Spinal cord (tissue), 10 donors: ENCODE results near the gene GPD1L. TPM values are rescaled to one million over a fixed set of nuclear protein-coding genes. Genes with fewer than 3 reads are reported as not detected.
"Not testable (repeated sequence)": the region's sequence is repeated elsewhere in the genome, so short reads cannot be mapped to it uniquely, and the experiment has no call there.

Experiments used
- DNase-seq, 6 donors: peaks; one replicate each; pipeline versions ENCODE4 v3.0.0 to v3.0.0-alpha.2; 2013 to 2015; ENCODE audit warnings: low spot score in 6 of 6, low read depth in 4 of 6
- H3K27ac ChIP-seq: one replicate; pipeline ENCODE4 v1.5.1; 2013; ENCODE audit warnings: low read depth, low read length, control low read depth
- H3K27me3 ChIP-seq: one replicate; pipeline ENCODE4 v1.6.1; 2013; ENCODE audit warnings: low read length; ENCODE audit not compliant: control insufficient read depth, insufficient read depth
- H3K36me3 ChIP-seq: one replicate; pipeline ENCODE4 v1.6.1; 2013; ENCODE audit warnings: low read length; ENCODE audit not compliant: control insufficient read depth, insufficient read depth
- H3K4me1 ChIP-seq: one replicate; pipeline ENCODE4 v1.6.1; 2013; ENCODE audit warnings: low read length; ENCODE audit not compliant: control insufficient read depth, insufficient read depth
- H3K4me3 ChIP-seq: one replicate; pipeline ENCODE4 v1.5.1; 2013; ENCODE audit warnings: low read depth, low read length, control low read depth
- H3K9me3 ChIP-seq: one replicate; pipeline ENCODE4 v1.6.1; 2013; ENCODE audit warnings: low read length; ENCODE audit not compliant: control insufficient read depth, insufficient read depth
- WGBS: methylation state at CpG from one replicate; pipeline ENCODE4 v1.1.5; 2013; ENCODE audit warnings: missing lambda C conversion rate; ENCODE audit not compliant: insufficient coverage; 5-methylcytosine and 5-hydroxymethylcytosine counted together
- polyA plus RNA-seq, 2 donors: library from polyadenylated mRNA; unstranded; fragments of 120-200 nt; gene quantifications; one replicate each; pipeline ENCODE4 v1.2.1, GENCODE V29; 2013; ENCODE audit not compliant: insufficient read length in 2 of 2
- total RNA-seq, 2 donors: library from RNA; depleted of rRNA in 1 of 2; stranded (reverse); fragments of 120-200 nt in 1 of 2; fragments of >200 nt in 1 of 2; gene quantifications; one replicate each; pipeline versions ENCODE4 v1.2.3 to v1.2.4, GENCODE V29; 2013 to 2014
- donor health status: healthy.

GPD1L gene
- total and polyA plus RNA-seq, 4 donors, result 40.0 to 73.1 (median 42.8) TPM

GRCh38 chr3:32186097-32186496 is 79.7 kb downstream of the GPD1L start:
- DNase-seq, result no peak
- no peaks in the 10 kb centered on the region for H3K36me3 ChIP-seq
- no peak overlapping the region for H3K27ac ChIP-seq
- H3K27me3 ChIP-seq, result no peaks in the 10 kb centered on the region
- H3K4me1 ChIP-seq, result no peaks in the 10 kb centered on the region
- H3K4me3 ChIP-seq, result no peak overlapping the region
- 43% methylated on average over 1 of the region's 4 CpGs for WGBS
- no peaks in the 10 kb centered on the region for H3K9me3 ChIP-seq

- no peaks in the 10 kb centered on the region for H3K36me3 ChIP-seq
- no peak overlapping the region for H3K27ac ChIP-seq
- 57% methylated on average over 1 of the region's 2 CpGs for WGBS
- no peaks in the 10 kb centered on the region for H3K27me3 ChIP-seq
- no peak overlapping the region for H3K4me3 ChIP-seq
- H3K9me3 ChIP-seq, result no peaks in the 10 kb centered on the region
- no peaks in the 10 kb centered on the region for H3K4me1 ChIP-seq
- no peak for DNase-seq
Measured at GRCh38 chr3:32186876-32187275, 80.5 kb downstream of the GPD1L start.

DNA sequence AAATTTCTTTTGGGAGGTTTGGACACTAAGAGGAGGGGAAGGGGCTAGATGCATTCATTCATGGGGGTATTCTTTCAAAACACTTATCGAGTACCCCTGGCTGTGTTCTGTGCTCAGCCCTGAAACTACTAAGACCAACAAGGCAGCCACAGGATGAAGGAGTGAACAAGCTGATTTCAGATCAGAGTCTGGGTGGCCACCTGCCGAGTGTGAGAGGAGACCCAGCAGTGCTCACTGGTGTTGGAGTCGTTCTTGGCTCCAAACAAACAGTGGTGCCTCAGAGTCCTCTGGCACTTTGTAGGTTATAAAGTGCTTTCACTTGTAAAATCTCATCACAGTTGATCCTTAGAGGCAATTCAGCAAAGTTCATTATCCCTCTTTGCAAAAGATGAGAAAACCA is 83.3 kb downstream of the GPD1L start:
- H3K27me3 ChIP-seq, result no peaks in the 10 kb centered on the region
- no peaks in the 10 kb centered on the region for H3K36me3 ChIP-seq
- DNase-seq, result peak in 1 of 6 donors; percentile 37
- H3K4me3 ChIP-seq, result no peak overlapping the region
- no peak overlapping the region for H3K27ac ChIP-seq
- H3K4me1 ChIP-seq, result no peaks in the 10 kb centered on the region
- no peaks in the 10 kb centered on the region for H3K9me3 ChIP-seq
- WGBS, result 49% methylated on average over 3 of the region's 3 CpGs

GRCh38 chr3:32190556-32190955 is 84.1 kb downstream of the GPD1L start:
- not testable (repeated sequence) for H3K4me1 ChIP-seq, H3K27ac ChIP-seq, H3K4me3 ChIP-seq, DNase-seq, H3K36me3 ChIP-seq, H3K9me3 ChIP-seq, H3K27me3 ChIP-seq
- 91% methylated on average over 5 of the region's 6 CpGs for WGBS

DNA sequence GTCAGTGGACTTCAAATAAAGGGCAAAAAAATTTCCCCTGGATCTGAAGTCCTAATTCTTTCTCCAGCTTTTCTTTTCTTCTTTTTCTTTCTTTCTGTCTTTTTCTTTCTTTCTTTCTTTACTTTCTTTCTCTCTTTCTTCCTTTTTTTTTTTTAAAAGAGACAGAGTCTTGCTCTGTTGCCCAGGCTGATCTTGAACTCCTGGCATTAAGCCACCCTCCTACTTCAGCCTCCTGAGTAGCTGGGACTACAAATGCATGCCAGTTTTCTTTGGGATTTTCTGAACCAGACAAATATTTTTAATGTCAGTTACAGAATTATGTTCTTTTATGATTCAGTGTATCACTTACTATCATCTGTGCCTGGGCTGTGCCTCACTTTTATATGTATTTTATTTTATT is 86.7 kb downstream of the GPD1L start:
- Histone ChIP-seq H3K4me3 (no peak overlapping the region), H3K4me1 (no peaks in the 10 kb centered on the region), H3K27ac (no peak overlapping the region), H3K36me3 (no peaks in the 10 kb centered on the region), H3K9me3 (no peaks in the 10 kb centered on the region), H3K27me3 (no peaks in the 10 kb centered on the region)
- no peak for DNase-seq

- H3K36me3 ChIP-seq, result no peaks in the 10 kb centered on the region
- H3K9me3 ChIP-seq, result no peaks in the 10 kb centered on the region
- no peak for DNase-seq
- no peak overlapping the region for H3K4me3 ChIP-seq
- 82% methylated on average over 1 of the region's 1 CpG for WGBS
- no peak overlapping the region for H3K27ac ChIP-seq
- no peaks in the 10 kb centered on the region for H3K4me1 ChIP-seq
- no peaks in the 10 kb centered on the region for H3K27me3 ChIP-seq
Measured at GRCh38 chr3:32194653-32195052, 88.2 kb downstream of the GPD1L start.

DNA sequence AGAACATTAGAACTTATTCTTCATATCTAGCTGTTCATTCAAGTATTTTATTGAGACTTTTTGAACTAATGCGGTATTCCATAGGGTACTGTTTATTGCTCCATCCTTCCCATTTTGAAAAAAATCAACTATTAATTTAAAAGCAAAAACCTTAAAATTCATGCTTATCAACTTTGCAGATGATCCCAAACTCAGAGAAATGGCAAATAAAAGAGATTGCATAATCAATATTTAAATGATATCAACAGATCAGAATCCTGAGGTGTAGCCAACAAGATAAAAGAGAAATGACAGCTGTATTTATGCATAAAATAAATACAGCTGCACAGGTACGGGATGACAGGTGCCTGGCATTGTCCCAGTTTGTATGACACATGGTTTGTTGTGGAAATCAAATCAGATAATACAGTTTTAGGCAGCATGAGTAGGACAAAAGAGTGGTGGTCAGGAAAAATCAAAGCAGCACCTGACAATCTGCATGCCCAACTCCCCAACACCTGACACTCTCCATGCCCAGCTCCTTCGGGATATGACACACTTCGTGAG is 89.6 kb downstream of the GPD1L start:
- Histone ChIP-seq H3K9me3 (no peaks in the 10 kb centered on the region), H3K27me3 (no peaks in the 10 kb centered on the region), H3K4me1 (peaks cover 3% of the 10 kb centered on the region), H3K36me3 (no peaks in the 10 kb centered on the region), H3K27ac (no peak overlapping the region), H3K4me3 (no peak overlapping the region)
- 100% methylated on average over 3 of the region's 4 CpGs for WGBS
- no peak for DNase-seq

GRCh38 chr3:32197991-32198390 is 91.6 kb downstream of the GPD1L start:
- WGBS, result no CpG with 5 or more reads among the region's 1 CpG
- Histone ChIP-seq H3K9me3 (no peaks in the 10 kb centered on the region), H3K27ac (no peak overlapping the region), H3K36me3 (no peaks in the 10 kb centered on the region), H3K27me3 (no peaks in the 10 kb centered on the region), H3K4me3 (no peak overlapping the region), H3K4me1 (peaks cover 3% of the 10 kb centered on the region)
- DNase-seq, result no peak

- Histone ChIP-seq H3K9me3 (no peaks in the 10 kb centered on the region), H3K27me3 (no peaks in the 10 kb centered on the region), H3K36me3 (no peaks in the 10 kb centered on the region), H3K4me3 (no peak overlapping the region), H3K4me1 (peaks cover 3% of the 10 kb centered on the region), H3K27ac (no peak overlapping the region)
- WGBS, result 90% methylated on average over 3 of the region's 3 CpGs
- DNase-seq, result no peak
Measured at GRCh38 chr3:32198714-32199113, 92.3 kb downstream of the GPD1L start.

- H3K27ac ChIP-seq, result no peak overlapping the region
- H3K9me3 ChIP-seq, result no peaks in the 10 kb centered on the region
- peak in 2 of 6 donors; percentile 33 to 44 for DNase-seq
- H3K36me3 ChIP-seq, result no peaks in the 10 kb centered on the region
- no peak overlapping the region for H3K4me3 ChIP-seq
- H3K27me3 ChIP-seq, result no peaks in the 10 kb centered on the region
- peaks cover 3% of the 10 kb centered on the region for H3K4me1 ChIP-seq
- 67% methylated on average over 4 of the region's 7 CpGs for WGBS
Measured at GRCh38 chr3:32200490-32200889, 94.1 kb downstream of the GPD1L start.
